Measurements from ENCODE around the gene ZCCHC13. TPM values are rescaled to one million over a fixed set of nuclear protein-coding genes. Genes with fewer than 3 reads are reported as not detected.

ZCCHC13 gene
- total and polyA plus RNA-seq, 2 donors from 2014 or later, result not detected

DNA sequence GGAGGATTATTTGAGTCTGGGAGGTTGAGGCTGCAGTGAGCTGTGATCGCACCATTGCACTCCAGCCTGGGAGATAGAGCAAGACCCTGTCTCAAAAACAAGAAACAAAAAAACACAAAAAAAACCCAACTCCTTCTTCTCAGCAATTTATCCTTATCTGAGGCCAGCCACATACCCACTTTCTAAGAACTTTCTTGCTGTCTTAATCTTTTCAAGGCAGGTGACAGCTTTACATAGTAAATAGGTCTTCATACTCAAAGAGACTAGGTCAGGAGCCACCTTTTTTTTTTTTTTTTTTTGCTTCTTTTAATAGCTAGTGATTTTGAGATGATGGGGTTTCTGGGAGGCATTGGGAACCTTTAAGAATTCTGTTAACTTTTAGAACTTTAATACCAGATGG is 26.1 kb upstream of the ZCCHC13 start:
- intact Hi-C loops (cut with DNase I), result no loop called here
- TF ChIP-seq, protein P1, sequence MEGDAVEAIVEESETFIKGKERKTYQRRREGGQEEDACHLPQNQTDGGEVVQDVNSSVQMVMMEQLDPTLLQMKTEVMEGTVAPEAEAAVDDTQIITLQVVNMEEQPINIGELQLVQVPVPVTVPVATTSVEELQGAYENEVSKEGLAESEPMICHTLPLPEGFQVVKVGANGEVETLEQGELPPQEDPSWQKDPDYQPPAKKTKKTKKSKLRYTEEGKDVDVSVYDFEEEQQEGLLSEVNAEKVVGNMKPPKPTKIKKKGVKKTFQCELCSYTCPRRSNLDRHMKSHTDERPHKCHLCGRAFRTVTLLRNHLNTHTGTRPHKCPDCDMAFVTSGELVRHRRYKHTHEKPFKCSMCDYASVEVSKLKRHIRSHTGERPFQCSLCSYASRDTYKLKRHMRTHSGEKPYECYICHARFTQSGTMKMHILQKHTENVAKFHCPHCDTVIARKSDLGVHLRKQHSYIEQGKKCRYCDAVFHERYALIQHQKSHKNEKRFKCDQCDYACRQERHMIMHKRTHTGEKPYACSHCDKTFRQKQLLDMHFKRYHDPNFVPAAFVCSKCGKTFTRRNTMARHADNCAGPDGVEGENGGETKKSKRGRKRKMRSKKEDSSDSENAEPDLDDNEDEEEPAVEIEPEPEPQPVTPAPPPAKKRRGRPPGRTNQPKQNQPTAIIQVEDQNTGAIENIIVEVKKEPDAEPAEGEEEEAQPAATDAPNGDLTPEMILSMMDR (IDR thresholded peaks at IDR 0.05; ENCODE audit: borderline replicate concordance, extremely low read depth, insufficient read depth), result no peak

DNA sequence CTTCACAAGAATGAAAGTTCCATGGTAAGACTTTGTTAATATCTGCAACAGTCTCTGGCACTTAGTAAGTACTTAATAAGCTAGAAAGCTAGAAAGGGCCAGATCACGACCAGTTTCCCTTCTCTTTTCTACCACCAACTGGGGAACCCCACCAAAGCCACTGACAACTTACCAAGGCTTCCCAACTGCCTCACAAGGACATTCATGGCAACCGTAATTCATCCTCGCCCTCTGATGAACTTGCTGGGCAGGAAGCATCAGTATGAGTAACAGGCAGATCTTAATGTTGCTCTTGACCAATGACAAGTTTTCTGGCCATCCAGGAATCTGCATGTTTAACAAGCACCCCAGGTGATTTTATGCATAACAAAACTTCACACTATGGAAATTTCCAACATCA is 23.2 kb upstream of the ZCCHC13 start:
- H3K27ac ChIP-seq (ENCODE audit: low read depth in 2 of 2, low read length in 2 of 2), result no peak overlapping the region
- FAIRE-seq (no peak), DNase-seq (no peak)
- H3K9me3 ChIP-seq (ENCODE audit: control insufficient read depth in 2 of 3, insufficient read depth in 1 of 3, low read length in 3 of 3), result no peaks in the 10 kb centered on the region
- TF ChIP-seq, protein P1 (IDR thresholded peaks at IDR 0.05; ENCODE audit: borderline replicate concordance, extremely low read depth, insufficient read depth), result no peak
- H3K4me3 ChIP-seq (ENCODE audit: low read length in 3 of 3), result no peak overlapping the region
- no peaks in the 10 kb centered on the region for H3K4me1 ChIP-seq (ENCODE audit: control insufficient read depth in 2 of 3, insufficient read depth in 2 of 3, low read depth in 1 of 3, low read length in 3 of 3)
- H3K9ac ChIP-seq (ENCODE audit: low read length in 3 of 3), result no peak overlapping the region
- no peaks in the 10 kb centered on the region for H3K27me3 ChIP-seq (ENCODE audit: control insufficient read depth, insufficient read depth, low read length)
- peaks cover 4 to 23% (median 5%) of the 10 kb centered on the region in 3 donors for H3K36me3 ChIP-seq (ENCODE audit: control insufficient read depth in 2 of 3, insufficient read depth in 3 of 3, low read length in 3 of 3)
- intact Hi-C loops (cut with DNase I), result no loop called here

More for the DNA sequence above, 26.1 kb upstream of the ZCCHC13 start:
- Histone ChIP-seq H3K9ac (ENCODE audit: low read length in 3 of 3) (no peak overlapping the region), H3K27me3 (ENCODE audit: control insufficient read depth, insufficient read depth, low read length) (no peaks in the 10 kb centered on the region), H3K27ac (ENCODE audit: low read depth in 2 of 2, low read length in 2 of 2) (no peak overlapping the region), H3K9me3 (ENCODE audit: control insufficient read depth in 2 of 3, insufficient read depth in 1 of 3, low read length in 3 of 3) (no peaks in the 10 kb centered on the region), H3K4me3 (ENCODE audit: low read length in 3 of 3) (no peak overlapping the region), H3K4me1 (ENCODE audit: control insufficient read depth in 2 of 3, insufficient read depth in 2 of 3, low read depth in 1 of 3, low read length in 3 of 3) (no peaks in the 10 kb centered on the region), H3K36me3 (ENCODE audit: control insufficient read depth in 2 of 3, insufficient read depth in 3 of 3, low read length in 3 of 3) (peaks cover 4 to 31% (median 9%) of the 10 kb centered on the region in 3 donors)
- DNase-seq, result no peak
- no peak for FAIRE-seq

DNA sequence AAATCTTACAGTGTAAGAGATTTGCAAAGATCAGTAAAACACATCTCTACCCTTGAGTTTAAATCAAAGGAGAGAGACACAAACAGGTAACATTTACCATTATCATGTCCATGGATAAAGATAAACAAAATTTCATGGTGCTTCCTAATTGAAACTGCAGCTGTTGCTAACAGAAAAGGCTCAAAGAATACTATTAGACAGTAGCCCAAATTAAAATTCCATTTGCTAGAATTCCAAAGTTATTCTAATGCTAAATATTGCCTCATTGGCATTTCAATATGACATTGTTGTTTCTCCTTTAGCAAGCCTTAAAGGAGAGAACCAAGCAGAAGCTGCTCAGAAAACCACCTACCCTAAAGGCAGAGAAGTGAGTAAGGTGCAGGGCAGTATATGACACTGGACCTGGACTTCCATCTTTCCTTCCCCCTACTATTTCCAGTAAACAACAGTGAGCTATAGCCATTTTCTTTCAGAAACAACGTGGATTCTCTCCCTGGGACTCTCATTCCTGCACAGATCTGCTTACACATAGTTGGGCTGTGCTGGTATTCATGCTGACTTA is 19.5 kb upstream of the ZCCHC13 start:
- Histone ChIP-seq H3K36me3 (ENCODE audit: control insufficient read depth in 2 of 3, insufficient read depth in 3 of 3, low read length in 3 of 3) (peaks cover 2 to 13% (median 5%) of the 10 kb centered on the region in 3 donors), H3K4me3 (ENCODE audit: low read length in 3 of 3) (no peak overlapping the region), H3K4me1 (ENCODE audit: control insufficient read depth in 2 of 3, insufficient read depth in 2 of 3, low read depth in 1 of 3, low read length in 3 of 3) (no peaks in the 10 kb centered on the region), H3K9ac (ENCODE audit: low read length in 3 of 3) (no peak overlapping the region), H3K9me3 (ENCODE audit: control insufficient read depth in 2 of 3, insufficient read depth in 1 of 3, low read length in 3 of 3) (no peaks in the 10 kb centered on the region), H3K27me3 (ENCODE audit: control insufficient read depth, insufficient read depth, low read length) (no peaks in the 10 kb centered on the region), H3K27ac (ENCODE audit: low read depth in 2 of 2, low read length in 2 of 2) (no peak overlapping the region)
- TF ChIP-seq, protein P1 (IDR thresholded peaks at IDR 0.05; ENCODE audit: borderline replicate concordance, extremely low read depth, insufficient read depth), result no peak
- DNase-seq (no peak), FAIRE-seq (no peak)
- intact Hi-C loops (cut with DNase I), result no loop called here
